GM12892 (cell line): ENCODE data around the gene RAB40B.

Source experiments
- POLR2A ChIP-seq: IDR thresholded peaks from 2 replicates; pipeline ENCODE4 v1.6.1; 2011; ENCODE audit warnings: low read depth, low read length, control low read depth
- TAF1 ChIP-seq: IDR thresholded peaks from 2 replicates; pipeline ENCODE4 v1.6.1; 2011; ENCODE audit warnings: low read depth, mild to moderate bottlenecking, control low read depth, low read length, borderline replicate concordance

DNA sequence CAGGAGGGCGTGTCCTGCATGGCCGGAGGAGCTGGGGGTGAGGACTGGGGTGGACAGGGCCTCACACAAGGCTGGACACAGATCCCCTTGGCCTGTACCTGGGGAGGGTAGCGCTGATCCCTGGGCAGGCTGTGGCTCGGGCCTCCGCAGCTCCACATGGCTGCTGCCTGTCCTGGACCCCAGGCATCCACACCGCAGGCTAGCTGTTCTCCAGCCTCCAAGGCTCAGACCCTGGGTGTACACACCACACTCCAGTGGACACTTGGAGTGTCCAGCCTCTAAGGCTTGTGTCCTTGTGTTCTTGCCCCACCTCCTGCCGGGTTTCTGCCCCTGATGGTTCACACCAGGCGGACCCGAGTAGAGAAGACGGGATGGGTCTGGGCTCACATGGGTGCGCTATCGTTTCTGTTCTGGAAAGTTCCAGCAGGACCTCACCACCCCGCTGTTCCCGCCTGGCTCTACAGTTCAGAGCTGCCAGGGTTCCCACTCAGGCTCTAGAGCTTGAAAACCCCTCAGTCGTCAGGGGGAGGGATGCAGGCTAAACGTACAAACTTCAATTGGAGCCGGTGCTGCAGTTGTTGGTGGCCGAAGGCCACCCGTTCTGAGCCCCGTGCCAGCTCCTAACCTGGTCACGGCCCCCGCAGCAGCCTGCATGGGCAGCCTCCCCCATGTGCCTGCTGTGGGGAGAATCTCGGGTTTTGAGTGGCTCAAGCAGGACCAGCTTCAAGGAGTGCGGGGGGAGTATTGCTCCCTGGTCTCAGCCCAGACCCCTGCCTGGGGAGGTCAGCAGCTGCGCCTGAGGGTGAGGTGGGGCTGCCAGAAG is 11.4 kb upstream of the RAB40B start:
- TF ChIP-seq POLR2A (no peak), TAF1 (no peak)
